NCI-H1694 treated with DMSO at 0.1 percent for 48 hours (cell line): ENCODE data around the gene ALPK3.

Experiments
- DNase-seq: peaks from one replicate; lab custom pipeline; 2025; lab: John Stamatoyannopoulos, UW

ALPK3 gene

GRCh38 chr15:84892786-84893307, 75.7 kb downstream of the ALPK3 start:
- no peak for DNase-seq

GRCh38 chr15:84893607-84894006, 76.5 kb downstream of the ALPK3 start:
- no peak for DNase-seq

- no peak for DNase-seq
Measured at GRCh38 chr15:84894736-84895425, 77.7 kb downstream of the ALPK3 start.

- DNase-seq = no peak
Measured at GRCh38 chr15:84898761-84899160, 81.6 kb downstream of the ALPK3 start.

- no peak for DNase-seq
Measured at GRCh38 chr15:84899750-84900149, 82.6 kb downstream of the ALPK3 start.

- DNase-seq = no peak
Measured at GRCh38 chr15:84901540-84901939, 84.4 kb downstream of the ALPK3 start.

GRCh38 chr15:84903751-84904150, 86.6 kb downstream of the ALPK3 start:
- DNase-seq = no peak

GRCh38 chr15:84904419-84904818, 87.3 kb downstream of the ALPK3 start:
- no peak for DNase-seq

GRCh38 chr15:84905016-84905916, 88.1 kb downstream of the ALPK3 start:
- no peak for DNase-seq

- no peak for DNase-seq
Measured at GRCh38 chr15:84907731-84908130, 90.6 kb downstream of the ALPK3 start.

- DNase-seq = no peak
Measured at GRCh38 chr15:84908564-84908963, 91.4 kb downstream of the ALPK3 start.

GRCh38 chr15:84909029-84909428, 91.9 kb downstream of the ALPK3 start:
- DNase-seq = no peak

GRCh38 chr15:84909782-84910181, 92.6 kb downstream of the ALPK3 start:
- no peak for DNase-seq

GRCh38 chr15:84910928-84911623, 93.9 kb downstream of the ALPK3 start:
- no peak for DNase-seq

- DNase-seq = no peak
Measured at GRCh38 chr15:84911879-84912660, 94.9 kb downstream of the ALPK3 start.

GRCh38 chr15:84913360-84913723, 96.2 kb downstream of the ALPK3 start:
- DNase-seq = no peak

- DNase-seq = no peak
Measured at GRCh38 chr15:84914351-84914750, 97.2 kb downstream of the ALPK3 start.

- no peak for DNase-seq
Measured at GRCh38 chr15:84914909-84915605, 97.9 kb downstream of the ALPK3 start.

- DNase-seq = no peak
Measured at GRCh38 chr15:84915606-84915958, 98.4 kb downstream of the ALPK3 start.

- DNase-seq = no peak
Measured at GRCh38 chr15:84917452-84917851, 100.3 kb downstream of the ALPK3 start.

GRCh38 chr15:84919106-84919667, 102.0 kb downstream of the ALPK3 start:
- no peak for DNase-seq
